Activated CD8-positive, alpha-beta memory T cell treated with anti-CD3 and anti-CD28 coated beads for 4 hours (primary cell): Measurements from ENCODE around the gene LMO2.

Source experiments
- DNase-seq, 2 donors: peaks; one replicate each; pipeline ENCODE4 v3.0.0-alpha.2; 2020; ENCODE audit warnings: low read depth in 2 of 2

LMO2 gene

DNA sequence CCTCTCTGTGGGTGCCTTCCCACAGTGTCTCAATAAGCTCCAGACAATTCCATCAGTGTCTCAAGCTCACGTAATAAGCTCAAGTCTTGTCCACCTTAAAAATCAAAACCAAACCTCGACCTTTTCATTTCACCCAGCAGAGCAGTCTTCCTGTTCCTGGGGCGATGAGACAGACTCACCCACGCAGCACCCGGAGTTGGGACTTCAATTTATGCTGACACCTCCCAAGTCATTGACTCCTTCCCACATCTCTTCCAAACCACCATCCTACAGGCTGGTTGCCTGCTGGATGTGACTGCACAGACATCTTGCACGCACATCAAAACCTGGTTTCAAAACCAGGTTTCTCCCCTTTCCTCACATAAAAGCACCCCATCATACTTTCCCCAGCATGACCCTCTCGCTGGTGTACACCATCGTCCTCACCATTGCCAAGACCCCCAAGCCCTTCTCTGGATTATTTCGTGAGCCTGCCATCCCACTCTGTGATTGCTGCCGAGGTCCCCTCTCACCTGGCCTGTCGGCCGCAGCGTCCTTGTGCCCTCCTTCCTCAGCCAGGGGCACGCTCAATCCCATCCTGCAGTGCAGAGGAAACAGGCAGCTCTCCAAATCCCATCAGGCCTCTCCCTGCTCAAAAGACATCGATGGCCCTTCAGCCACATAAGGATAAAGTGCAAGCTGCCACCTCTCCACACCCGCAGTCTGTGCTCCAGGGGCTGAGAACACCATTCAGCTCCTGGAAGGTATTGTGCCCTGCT, 72.4 kb downstream of the LMO2 start:
- DNase-seq = no peak
